ENCODE data around the gene ADCY9. TPM values are rescaled to one million over a fixed set of nuclear protein-coding genes. Genes with fewer than 3 reads are reported as not detected.

ADCY9 gene
- total RNA-seq, 1 experiment from 2014 or later: 4.7 TPM

DNA sequence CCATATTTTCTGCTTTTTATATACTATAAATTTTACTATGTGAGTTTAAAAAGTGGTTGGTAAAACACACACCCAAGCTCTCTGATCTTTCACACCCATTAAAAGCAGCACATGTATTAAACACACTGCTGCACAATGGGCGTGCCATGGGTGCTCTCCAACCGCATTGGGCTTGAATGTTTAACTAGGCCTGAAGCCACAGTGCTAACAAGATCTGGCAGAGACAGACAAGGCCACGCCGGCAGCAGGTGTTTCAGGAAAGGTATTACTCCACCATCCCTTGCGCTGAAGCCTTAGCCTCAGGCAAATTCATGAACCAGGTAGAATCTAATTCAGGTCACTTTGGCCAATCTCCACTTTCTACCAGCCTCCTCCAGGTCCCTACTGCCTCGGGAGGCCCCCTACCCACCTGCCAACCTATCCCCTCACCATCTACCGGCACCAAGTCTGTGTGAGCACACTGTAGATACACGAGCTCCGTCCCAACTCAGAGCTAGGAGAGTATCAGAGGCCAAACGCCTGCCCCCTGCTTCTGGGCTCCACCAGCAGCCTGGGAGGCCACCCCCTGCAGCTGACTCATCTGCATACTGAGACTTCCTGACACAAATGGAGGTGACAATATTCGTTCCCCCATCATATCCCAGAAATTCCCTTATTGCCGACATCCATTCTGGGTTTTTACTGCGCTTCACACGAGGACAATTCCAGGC is 95.0 kb downstream of the ADCY9 start:
- H4K8ac ChIP-seq (replicated peaks; ENCODE audit: insufficient read length, low read depth, low read length): no peak overlapping the region
- Mint-ChIP-seq H3K27ac (0 out of 7 replicates have a peak overlapping the region, but pooled peaks of 1 of the 3 experiments have one; percentile 25), H3K9me3 (no peaks in the 10 kb centered on the region), H3K4me1 (peaks cover 17 to 23% of the 10 kb centered on the region in 2 experiments), H3K27me3 (ENCODE audit: low read depth) (0 out of 2 replicates have a peak, but pooled peaks cover 2% of the 10 kb centered on the region), H3K4me3 (no peak overlapping the region), H3K36me3 (ENCODE audit: insufficient read depth in 1 of 3, low read depth in 3 of 3) (no peaks in the 10 kb centered on the region; a peak in 2 of 7 replicates)
- no peaks in the 10 kb centered on the region for H3K27me3 ChIP-seq (ENCODE audit: insufficient read depth, low read length)
- H3K4ac ChIP-seq (ENCODE audit: low read depth, low read length): no peak overlapping the region
- WGBS (ENCODE audit: extremely low coverage, insufficient read length, low lambda C conversion rate): no CpG with 5 or more reads among the region's 14 CpGs
- no peak overlapping the region for H2BK20ac ChIP-seq (ENCODE audit: low read depth, low read length, poor library complexity, severe bottlenecking)
- H2BK15ac ChIP-seq (ENCODE audit: low read depth, low read length): no peak overlapping the region
- TF ChIP-seq CTCF (conservative IDR thresholded peaks at IDR 0.05): no peak
- H4K91ac ChIP-seq (ENCODE audit: insufficient read length, low read depth, low read length): no peak overlapping the region
- H3K27ac ChIP-seq (ENCODE audit: insufficient read length, low read depth, low read length): no peak overlapping the region
- no peak overlapping the region for H3T11ph ChIP-seq (ENCODE audit: low read length)
- no peak overlapping the region for H2AK5ac ChIP-seq (ENCODE audit: insufficient read length, low read length)
- no peak for DNase-seq
- no peak overlapping the region for H3K23ac ChIP-seq (ENCODE audit: insufficient read length, low read depth, low read length)
- no peak overlapping the region for H3K18ac ChIP-seq (ENCODE audit: insufficient read length, low read depth, low read length)
- no peak overlapping the region for H3K9ac ChIP-seq (ENCODE audit: extremely low read depth, insufficient read length, low read length)
- no peak overlapping the region for H3K4me2 ChIP-seq (ENCODE audit: insufficient read depth, insufficient read length, low read length)
- no peak overlapping the region for H2AFZ ChIP-seq (ENCODE audit: low read length)
- no peaks in the 10 kb centered on the region for H3K79me1 ChIP-seq (ENCODE audit: insufficient read depth, low read depth, low read length, poor library complexity, severe bottlenecking)
- H2BK5ac ChIP-seq (ENCODE audit: insufficient read length, low read length): no peak overlapping the region
- H4K20me1 ChIP-seq (ENCODE audit: control insufficient read depth, insufficient read depth, insufficient read length): no peaks in the 10 kb centered on the region
- H3K56ac ChIP-seq (ENCODE audit: insufficient read length, low read depth, low read length): no peak overlapping the region
- no peak overlapping the region for H3K14ac ChIP-seq (ENCODE audit: insufficient read depth, low read length)
- no peak overlapping the region for H2BK12ac ChIP-seq (ENCODE audit: insufficient read length, low read depth, low read length)
- peaks cover 2% of the 10 kb centered on the region for H3K23me2 ChIP-seq (ENCODE audit: insufficient read length, low read depth, low read length, poor library complexity, severe bottlenecking)
- H3K79me2 ChIP-seq (ENCODE audit: insufficient read depth, low read length): no peaks in the 10 kb centered on the region
- H2BK120ac ChIP-seq (ENCODE audit: low read depth, low read length, poor library complexity, severe bottlenecking): no peak overlapping the region
- no peak overlapping the region for H4K5ac ChIP-seq (ENCODE audit: insufficient read length, low read depth, low read length)
- H3K9me3 ChIP-seq (ENCODE audit: control insufficient read depth, low read depth, low read length): no peaks in the 10 kb centered on the region
- H3K4me1 ChIP-seq (ENCODE audit: insufficient read depth, low read length): peaks cover 4% of the 10 kb centered on the region; the same call in 1 of the 2 replicates

Measured in H9 (cell line).